Measurements from ENCODE around the gene FTH1. TPM values are rescaled to one million over a fixed set of nuclear protein-coding genes. Genes with fewer than 3 reads are reported as not detected.

The FTH1 gene
- total and polyA plus RNA-seq, 2 of the 8 experiments (the other 6 are each of a cell fraction or from before 2014, with no cell fraction given): 1,153 to 1,461 TPM

- no peak for TF ChIP-seq USF2 (IDR thresholded peaks at IDR 0.05; ENCODE audit: low read length)
- no peak for TF ChIP-seq EZH2 (IDR thresholded peaks at IDR 0.05; ENCODE audit: low read depth, low read length, severe bottlenecking)
Measured at GRCh38 chr11:61985869-61986268, 18.4 kb upstream of the FTH1 start (continued).

All from H1 (cell line).